HepG2 (cell line): Measurements from ENCODE around the gene MAPK8IP3. TPM values are rescaled to one million over a fixed set of nuclear protein-coding genes. Genes with fewer than 3 reads are reported as not detected.

Experiments
- ATAC-seq: fragments of 200-7000 bp; cut with Tn5 transposase; 3 replicates; pipeline ENCODE4 v1.9.1; 2020; ENCODE audit warnings: mild to moderate bottlenecking, moderate library complexity
- BruUV-seq: library from RNA; stranded (reverse); fragments of 400-500 nt; replicated peaks from 2 replicates; lab custom pipeline; 2021; lab: Mats Ljungman, UMichigan
- CTCF ChIA-PET: fragments of 300-600 bp; formaldehyde crosslinking; extraction: SDS; loops from one replicate; lab custom pipeline; 2021; ENCODE audit warnings: low total read pairs, inconsistent platforms, low intra/inter-chr PET ratio; lab: Yijun Ruan, JAX
- POLR2A ChIA-PET: fragments of 350-600 bp; sonication (Branson Sonifier 250); formaldehyde crosslinking; loops from one replicate; lab custom pipeline; 2020; ENCODE audit warnings: antibody characterized with exemption, inconsistent platforms; lab: Yijun Ruan, JAX
- DNase-seq: peaks from one replicate; pipeline ENCODE4 v3.0.0-alpha.2; 2015; ENCODE audit warnings: low spot score
- FAIRE-seq: peaks from 3 replicates; lab custom pipeline; 2011; peaks lifted over from hg19 to GRCh38; lab: Jason Lieb, UNC
- H2AFZ ChIP-seq: one replicate; pipeline ENCODE4 v1.6.1; 2011; ENCODE audit warnings: low read length, inconsistent platforms
- H3K27ac ChIP-seq: fragments of 300-600 bp; 3 replicates; pipeline ENCODE4 v1.8.0; 2011; ENCODE audit warnings: mixed run types, mild to moderate bottlenecking, mixed read lengths, low read length, inconsistent platforms; ENCODE audit not compliant: insufficient read depth; ENCODE audit errors: extremely low read length
- H3K27me3 ChIP-seq, 2 experiments: fragments of 200-600 bp in 1 of 2; 2 replicates in 1 of 2; 3 replicates in 1 of 2; pipeline versions ENCODE4 v1.6.0 to v1.8.0; 2011; ENCODE audit warnings: low read length in 2 of 2, mild to moderate bottlenecking in 2 of 2, moderate library complexity in 2 of 2, inconsistent platforms in 1 of 2; ENCODE audit not compliant: insufficient read depth in 2 of 2, control insufficient read depth in 1 of 2
- H3K36me3 ChIP-seq, 2 experiments: fragments of 200-600 bp in 1 of 2; replicated peaks in 1 of 2; 2 replicates in 1 of 2; 3 replicates in 1 of 2; pipeline versions ENCODE4 v1.5.1 to v1.8.0; 2011; ENCODE audit warnings: low read length in 2 of 2, inconsistent platforms in 1 of 2; ENCODE audit not compliant: insufficient read depth in 2 of 2, control insufficient read depth in 1 of 2
- H3K4me1 ChIP-seq: 2 replicates; pipeline ENCODE4 v1.5.1; 2012; ENCODE audit warnings: low read length, inconsistent platforms; ENCODE audit not compliant: insufficient read depth
- H3K4me2 ChIP-seq: 2 replicates; pipeline ENCODE4 v1.6.0; 2011; ENCODE audit warnings: low read depth, low read length, inconsistent platforms
- H3K4me3 ChIP-seq, 3 experiments: fragments of 200-600 bp in 1 of 3; sonication (generic), shearing (Covaris generic) in 1 of 3; replicated peaks in 1 of 3; 2 replicates each; pipeline ENCODE4 v1.5.1; 2011 to 2016; ENCODE audit warnings: low read length in 3 of 3, inconsistent platforms in 2 of 3, low read depth in 2 of 3, mild to moderate bottlenecking in 2 of 3, control low read depth in 1 of 3, mixed read lengths in 1 of 3; ENCODE audit not compliant: insufficient read depth in 1 of 3
- H3K79me2 ChIP-seq: one replicate; pipeline ENCODE4 v1.6.1; 2011; ENCODE audit warnings: low read length, inconsistent platforms; ENCODE audit not compliant: insufficient read depth
- H3K9ac ChIP-seq: 2 replicates; pipeline ENCODE4 v1.6.0; 2011; ENCODE audit warnings: mild to moderate bottlenecking, low read depth, low read length, inconsistent platforms; ENCODE audit not compliant: insufficient read depth
- H3K9me3 ChIP-seq: 2 replicates; pipeline ENCODE4 v1.5.1; 2012; ENCODE audit warnings: mild to moderate bottlenecking, low read length
- H4K20me1 ChIP-seq: 2 replicates; pipeline ENCODE4 v1.6.0; 2011; ENCODE audit warnings: inconsistent platforms, mild to moderate bottlenecking, low read length, moderate library complexity; ENCODE audit not compliant: insufficient read depth
- ARNTL ChIP-seq: sonication (generic); formaldehyde crosslinking; IDR thresholded peaks from 2 replicates; pipeline ENCODE4 v1.4.0; 2020; ENCODE audit warnings: mild to moderate bottlenecking, missing genetic modification reagents
- EEA1 ChIP-seq: sonication (generic); formaldehyde crosslinking; IDR thresholded peaks from 2 replicates; pipeline ENCODE4 v1.5.1; 2020; ENCODE audit warnings: mild to moderate bottlenecking, missing genetic modification reagents, borderline replicate concordance
- HNRNPH1 ChIP-seq: fragments of 200-400 bp; formaldehyde crosslinking; optimal IDR thresholded peaks from 2 replicates; pipeline ENCODE3; 2017; ENCODE audit warnings: mild to moderate bottlenecking, low read depth, low read length
- IKZF5 ChIP-seq: IDR thresholded peaks from 2 replicates; pipeline ENCODE4 v1.6.1; 2018; ENCODE audit warnings: missing genetic modification reagents, mild to moderate bottlenecking, missing compliant biosample characterization
- KDM2A ChIP-seq: sonication (generic); formaldehyde crosslinking; IDR thresholded peaks from 2 replicates; pipeline ENCODE4 v1.4.0; 2020; ENCODE audit warnings: low read depth, missing genetic modification reagents, borderline replicate concordance
- MTERF4 ChIP-seq: sonication (generic); formaldehyde crosslinking; IDR thresholded peaks from 2 replicates; pipeline ENCODE4 v1.8.0; 2023; ENCODE audit warnings: mild to moderate bottlenecking, missing genetic modification reagents
- NBN ChIP-seq: fragments of 450-650 bp; conservative IDR thresholded peaks from 2 replicates; pipeline ENCODE4 v1.6.1; 2017
- PAX8 ChIP-seq: sonication (generic); formaldehyde crosslinking; IDR thresholded peaks from 2 replicates; pipeline ENCODE4 v1.8.0; 2022; ENCODE audit warnings: mild to moderate bottlenecking, missing genetic modification reagents, borderline replicate concordance
- POLR2A ChIP-seq, 2 experiments: IDR thresholded peaks; 2 replicates each; pipeline ENCODE4 v1.6.1; 2011; ENCODE audit warnings: low read depth in 2 of 2, low read length in 2 of 2, mild to moderate bottlenecking in 1 of 2, moderate library complexity in 1 of 2; ENCODE audit not compliant: insufficient read depth in 1 of 2
- RARG ChIP-seq: sonication (generic); formaldehyde crosslinking; IDR thresholded peaks from 2 replicates; pipeline ENCODE4 v1.4.0; 2020; ENCODE audit warnings: low read depth, mild to moderate bottlenecking, missing genetic modification reagents
- SMARCC2 ChIP-seq: fragments of 450-650 bp; IDR thresholded peaks from 2 replicates; pipeline ENCODE4 v1.6.1; 2017; ENCODE audit warnings: antibody characterized with exemption, mild to moderate bottlenecking
- SPEN ChIP-seq: sonication (generic); formaldehyde crosslinking; IDR thresholded peaks from 2 replicates; pipeline ENCODE4 v1.5.1; 2020; ENCODE audit warnings: low read depth, mild to moderate bottlenecking, missing genetic modification reagents
- XBP1 ChIP-seq: sonication (generic); formaldehyde crosslinking; IDR thresholded peaks from 2 replicates; pipeline ENCODE4 v1.5.0; 2020; ENCODE audit warnings: missing genetic modification reagents
- ZNF44 ChIP-seq: sonication (generic); formaldehyde crosslinking; IDR thresholded peaks from 2 replicates; pipeline ENCODE4 v1.5.1; 2020; ENCODE audit warnings: mild to moderate bottlenecking, missing genetic modification reagents
- ZNF616 ChIP-seq: sonication (generic); formaldehyde crosslinking; IDR thresholded peaks from 2 replicates; pipeline ENCODE4 v1.5.0; 2020; ENCODE audit warnings: low read depth, mild to moderate bottlenecking, missing genetic modification reagents
- ZNF639 ChIP-seq: conservative IDR thresholded peaks from 2 replicates; pipeline ENCODE4 v1.6.1; 2018; ENCODE audit warnings: missing genetic modification reagents
- ZNF7 ChIP-seq: IDR thresholded peaks from 2 replicates; pipeline ENCODE4 v1.6.1; 2016; ENCODE audit warnings: missing biosample characterization, missing genetic modification reagents
- WGBS: methylation state at CpG from one replicate; pipeline ENCODE4 v1.1.6; 2017; ENCODE audit warnings: low lambda C conversion rate; 5-methylcytosine and 5-hydroxymethylcytosine counted together
- in situ Hi-C: cut with HindIII; loops from 2 replicates; pipeline ENCODE4 v1.10.0; 2017; ENCODE audit warnings: low pct_unique_long_range_greater_than_20kb; ENCODE audit not compliant: extremely low pct_ligation_motif_present
- intact Hi-C: fragments of 100-400 bp; cut with micrococcal nuclease; formaldehyde crosslinking; loops from one replicate; pipeline ENCODE4 v1.10.0; 2022; ENCODE audit not compliant: unreplicated experiment
- polyA plus RNA-seq, 8 experiments: library from polyadenylated mRNA; depleted of rRNA in 3 of 8; stranded (reverse) in 7 of 8; unstranded in 1 of 8; fragments of >200 nt; fragmentation: Illumina TruSeq in 4 of 8; extraction: Trizol in 4 of 8; gene quantifications; 2 replicates each; pipeline versions ENCODE4 v1.2.1 to v1.2.3, GENCODE V29; 2011 to 2016; ENCODE audit warnings: low read depth in 4 of 8, missing spikeins in 1 of 8, mixed read lengths in 1 of 8; ENCODE audit not compliant: insufficient read depth in 1 of 8
- total RNA-seq, 5 experiments: library from RNA; depleted of rRNA; stranded (reverse); fragments of >200 nt; fragmentation: Illumina TruSeq; extraction: Trizol; gene quantifications; 2 replicates each; pipeline ENCODE4 v1.2.3, GENCODE V29; 2016; ENCODE audit warnings: low read depth in 1 of 5

The MAPK8IP3 gene
- total and polyA plus RNA-seq, 2 of the 13 experiments (the other 11 are each of a cell fraction or from before 2014, with no cell fraction given), result 25.1 to 41.7 TPM

GRCh38 chr16:1808691-1809090 is 102.7 kb downstream of the MAPK8IP3 start:
- DNase-seq (no peak), ATAC-seq (no peak), FAIRE-seq (no peak)
- TF ChIP-seq HNRNPH1 (no peak), EEA1 (no peak), ARNTL (CRISPR knock-in tag) (no peak), NBN (no peak), RARG (CRISPR knock-in tag) (no peak), PAX8 (CRISPR knock-in tag) (no peak), SMARCC2 (no peak), ZNF616 (no peak), ZNF639 (CRISPR knock-in tag) (no peak), IKZF5 (CRISPR knock-in tag) (no peak), ZNF44 (no peak), KDM2A (CRISPR knock-in tag) (no peak), SPEN (CRISPR knock-in tag) (no peak), ZNF7 (no peak), POLR2A (IDR thresholded peaks at IDR 0.05; ENCODE audit: insufficient read depth in 1 of 2, low read depth in 2 of 2, low read length in 2 of 2) (no peak), MTERF4 (CRISPR knock-in tag) (no peak), XBP1 (CRISPR knock-in tag) (no peak)
- intact Hi-C loops (no loop called here), in situ Hi-C loops (no loop called here)
- no peaks in the 10 kb centered on the region for H3K9me3 ChIP-seq
- ChIA-PET POLR2A (no interaction called here), CTCF (no interaction called here)
- H3K4me1 ChIP-seq, result peaks cover 10% of the 10 kb centered on the region
- H3K79me2 ChIP-seq, result no peaks in the 10 kb centered on the region
- H2AFZ ChIP-seq, result no peak overlapping the region
- peaks cover 11 to 26% of the 10 kb centered on the region in 2 experiments; a peak in 4 of 5 replicates for H3K36me3 ChIP-seq
- H3K27ac ChIP-seq, result no peak overlapping the region
- peaks cover 5% of the 10 kb centered on the region; the same call in 1 of the 2 replicates for H4K20me1 ChIP-seq
- WGBS, result 75% methylated on average over 9 of the region's 18 CpGs
- no peak overlapping the region for H3K9ac ChIP-seq
- no TSS peak for BruUV-seq
- H3K4me3 ChIP-seq, result no peak overlapping the region
- no peak overlapping the region for H3K4me2 ChIP-seq
- H3K27me3 ChIP-seq, result no peaks in the 10 kb centered on the region
